Left renal cortex interstitium (tissue), 4 donors: ENCODE measurements around the gene TBC1D3I. TPM values are rescaled to one million over a fixed set of nuclear protein-coding genes. Genes with fewer than 3 reads are reported as not detected.
"Not testable (repeated sequence)": the region's sequence is repeated elsewhere in the genome, so short reads cannot be mapped to it uniquely, and the experiment has no call there.

Experiments
- DNase-seq, 4 donors: peaks; one replicate each; pipeline ENCODE4 v3.0.0-alpha.2; 2013; ENCODE audit warnings: low read depth in 4 of 4, low spot score in 2 of 4, missing footprints in 1 of 4
- polyA plus RNA-seq, 4 donors: library from polyadenylated mRNA; unstranded; fragments of 120-200 nt; gene quantifications; one replicate each; pipeline ENCODE4 v1.2.1, GENCODE V29; 2013; ENCODE audit not compliant: insufficient read length in 4 of 4

Gene TBC1D3I
- polyA plus RNA-seq, 4 donors: 0.24 to 1.5 (median 0.24) TPM; not detected in 1

GRCh38 chr17:36207383-36207782, 57.0 kb downstream of the TBC1D3I start:
- not testable (repeated sequence) for DNase-seq

- not testable (repeated sequence) for DNase-seq
Measured at GRCh38 chr17:36206486-36206821, 57.9 kb downstream of the TBC1D3I start.

DNA sequence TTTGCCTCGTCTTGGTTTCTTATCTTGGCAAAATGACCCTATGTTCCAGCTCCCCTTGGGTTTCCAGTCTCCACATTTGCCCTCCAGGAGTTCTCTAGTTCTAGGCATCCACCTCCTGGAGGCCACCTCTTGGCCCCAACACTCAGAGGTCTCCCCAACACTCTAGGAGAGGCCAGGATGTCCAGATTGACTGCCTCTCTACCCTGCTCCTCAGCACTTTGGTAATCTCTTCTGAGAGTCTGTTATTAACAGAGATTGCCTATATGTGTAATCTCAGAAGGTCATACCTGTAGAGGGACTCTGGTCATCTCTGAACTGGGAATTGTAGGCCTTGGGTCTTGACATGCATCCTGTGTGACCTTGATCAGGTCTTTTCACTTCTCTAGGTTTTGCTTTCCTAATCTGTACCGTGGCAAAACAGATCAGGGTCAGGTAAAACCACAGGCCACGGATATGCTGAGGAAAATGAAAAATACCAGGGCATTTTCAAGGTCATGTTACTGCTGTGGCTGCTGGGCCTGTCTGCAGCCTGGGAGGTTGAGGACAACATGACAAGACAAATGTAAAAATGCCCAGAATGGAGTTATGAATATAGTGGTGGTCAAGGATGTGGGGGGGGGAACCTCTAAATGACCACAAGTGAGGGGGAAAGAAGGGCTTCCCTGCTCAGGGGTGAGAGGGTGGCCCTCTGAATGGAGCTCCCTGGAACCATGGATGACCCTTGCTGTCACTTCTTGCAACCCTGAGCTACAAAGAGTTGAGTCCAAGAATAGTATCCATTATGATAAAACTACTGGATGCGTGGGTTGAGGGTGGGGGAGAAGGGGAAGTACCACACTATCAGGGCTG, 58.5 kb downstream of the TBC1D3I start:
- no peak for DNase-seq

GRCh38 chr17:36204724-36205500, 59.5 kb downstream of the TBC1D3I start:
- DNase-seq: no peak

Other genes with a start within 250 kb of the TBC1D3I start
- gene CCL23, start 246.6 kb downstream of the TBC1D3I start, polyA plus RNA-seq: under 1 TPM in 1 of 4 donors, not detected in 3; 0.30 TPM
- not detected for gene CCL18, start 200.3 kb downstream of the TBC1D3I start, polyA plus RNA-seq
- 1 to 10 TPM in 3 of 4 donors, not detected in 1; 1.2 to 6.7 (median 2.0) TPM for gene CCL3, start 174.4 kb downstream of the TBC1D3I start, polyA plus RNA-seq
- gene CCL4, start 160.7 kb downstream of the TBC1D3I start, polyA plus RNA-seq: 1 to 10 TPM in 1 of 4 donors, under 1 TPM in 3; 0.24 to 4.9 (median 0.57) TPM
- 10 to 100 TPM in 2 of 4 donors, 1 to 10 TPM in 2; 4.5 to 22.6 (median 12.3) TPM for gene TBC1D3B, start 87.9 kb downstream of the TBC1D3I start, polyA plus RNA-seq
- 1 to 10 TPM in 3 of 4 donors, under 1 TPM in 1; 0.36 to 1.5 (median 1.1) TPM for gene CCL3L1, start 67.8 kb downstream of the TBC1D3I start, polyA plus RNA-seq
- 1 to 10 TPM in 1 of 4 donors, under 1 TPM in 2, not detected in 1; 0.74 to 3.3 (median 0.87) TPM for gene CCL4L2, start 53.5 kb downstream of the TBC1D3I start, polyA plus RNA-seq
- not detected for gene TBC1D3G, start 59.3 kb upstream of the TBC1D3I start, polyA plus RNA-seq
- not detected for gene TBC1D3H, start 123.9 kb upstream of the TBC1D3I start, polyA plus RNA-seq
- 10 to 100 TPM; 65.6 to 80.1 (median 69.8) TPM for gene ZNHIT3, start 222.1 kb upstream of the TBC1D3I start, polyA plus RNA-seq